Kidney (tissue), 14 donors: ENCODE measurements around the gene AKAP4. TPM values are rescaled to one million over a fixed set of nuclear protein-coding genes. Genes with fewer than 3 reads are reported as not detected.

ENCODE experiments used
- DNase-seq, 5 donors: peaks; one replicate each; pipeline ENCODE4 v3.0.0-alpha.2; 2013 to 2020
- FAIRE-seq: peaks from 2 replicates; lab custom pipeline; 2012; peaks lifted over from hg19 to GRCh38; lab: Jason Lieb, UNC
- H3K27ac ChIP-seq, 2 donors: one replicate each; pipeline ENCODE4 v1.7.0; 2013; ENCODE audit warnings: low read depth in 2 of 2, low read length in 2 of 2, inconsistent platforms in 1 of 2
- H3K27me3 ChIP-seq: one replicate; pipeline ENCODE4 v1.7.1; 2013; ENCODE audit warnings: low read length, inconsistent platforms; ENCODE audit not compliant: control insufficient read depth, insufficient read depth
- H3K36me3 ChIP-seq, 3 donors: one replicate each; pipeline versions ENCODE4 v1.7.0 to v1.7.1; 2013; ENCODE audit warnings: low read length in 3 of 3, control low read depth in 1 of 3, inconsistent platforms in 1 of 3; ENCODE audit not compliant: insufficient read depth in 3 of 3, control insufficient read depth in 2 of 3
- H3K4me1 ChIP-seq, 3 donors: one replicate each; pipeline versions ENCODE4 v1.7.0 to v1.7.1; 2013; ENCODE audit warnings: low read length in 3 of 3, inconsistent platforms in 1 of 3, low read depth in 1 of 3; ENCODE audit not compliant: control insufficient read depth in 2 of 3, insufficient read depth in 2 of 3
- H3K4me3 ChIP-seq, 3 donors: one replicate each; pipeline versions ENCODE4 v1.7.0 to v1.8.1; 2013; ENCODE audit warnings: low read length in 3 of 3, control low read depth in 1 of 3, inconsistent platforms in 1 of 3
- H3K9ac ChIP-seq, 3 donors: one replicate each; pipeline versions ENCODE4 v1.7.0 to v1.7.1; 2013; ENCODE audit warnings: low read length in 3 of 3, control low read depth in 1 of 3, inconsistent platforms in 1 of 3
- H3K9me3 ChIP-seq, 3 donors: one replicate each; pipeline versions ENCODE4 v1.7.0 to v1.7.1; 2013; ENCODE audit warnings: low read length in 3 of 3, control low read depth in 1 of 3, inconsistent platforms in 1 of 3; ENCODE audit not compliant: control insufficient read depth in 2 of 3, insufficient read depth in 1 of 3
- intact Hi-C: fragments of 100-400 bp; cut with DNase I; formaldehyde crosslinking; loops from one replicate; pipeline ENCODE4 v1.11.1; 2022
- polyA plus RNA-seq: library from polyadenylated mRNA; stranded (reverse); fragments of 350-450 nt; fragmentation: Illumina TruSeq; extraction: RNeasy Lipid Tissue Mini Kit (QIAGEN cat#74804); gene quantifications from one replicate; pipeline ENCODE4 v1.2.3, GENCODE V29; 2014; ENCODE audit warnings: low read depth, low replicate concordance; ENCODE audit not compliant: insufficient read depth
- total RNA-seq: library from RNA; stranded (reverse); fragmentation: NEBNext Ultra II Directional; extraction: Animal tissue kit (Norgen Biotek cat#: 25700); gene quantifications from one replicate; pipeline ENCODE4 v1.2.1, GENCODE V29; 2021
- TF ChIP-seq, protein P1 (sequence below): IDR thresholded peaks from 3 replicates; pipeline ENCODE4 v1.5.1; 2012; ENCODE audit warnings: mild to moderate bottlenecking, moderate library complexity, borderline replicate concordance; ENCODE audit not compliant: insufficient read depth; ENCODE audit errors: extremely low read depth
- donor health status: control.
- donor health status: control.
- donor health status: control.
- donor health status: control.
- donor health status: control.
- donor health status: DM: yes; HTN: yes; CAD: no.
- donor health status: Normal renal cell carcinoma (clear cell type).

The AKAP4 gene
- total and polyA plus RNA-seq, 2 donors from 2014 or later: not detected

DNA sequence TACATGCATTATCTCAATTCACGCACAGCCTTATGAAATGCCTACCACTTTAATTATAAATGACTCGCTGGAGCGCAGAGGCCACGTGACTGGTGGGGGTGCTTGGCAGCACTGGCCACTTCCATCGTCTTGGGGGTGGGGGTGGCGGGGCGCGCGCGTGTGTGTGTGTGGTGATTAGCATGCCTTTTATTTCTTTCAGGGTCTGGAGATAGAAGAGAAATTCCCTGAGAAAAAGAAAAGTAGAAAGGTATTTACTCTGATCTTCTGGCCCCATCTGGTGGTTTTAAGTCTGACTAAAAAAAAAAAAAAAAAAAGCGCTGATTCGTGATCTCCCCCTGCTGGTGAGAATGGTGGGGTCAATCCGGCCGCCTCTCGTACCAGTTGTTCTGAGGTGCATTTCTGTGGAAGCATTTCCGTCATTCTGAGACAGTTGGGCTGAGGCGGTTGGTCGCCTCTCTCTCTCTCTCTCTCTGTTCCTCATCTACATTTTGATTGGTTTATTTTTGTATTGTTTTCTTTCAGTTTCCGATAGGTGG, 3.6 kb upstream of the AKAP4 start, which contains the start of gene CCNB3:
Gene CCNB3 (plus strand): TSS at position 402 of the 536 bp plus-strand sequence. CDS start 80,399 bp downstream, outside the sequence.
- peak within 1 kb of the TSS; percentile 34 to 45 (median 43) for H3K4me3 ChIP-seq
- peak; percentile 74 to 90 (median 78) for DNase-seq
- intact Hi-C loops: no loop called here
- H3K4me1 ChIP-seq: peaks cover 0 to 2% (median 0%) of the 10 kb centered on the region in 3 donors
- H3K27me3 ChIP-seq: no peaks in the 10 kb centered on the region
- no peak within 1 kb of the TSS for H3K27ac ChIP-seq
- H3K9me3 ChIP-seq: no peaks in the 10 kb centered on the region
- TF ChIP-seq, protein P1, sequence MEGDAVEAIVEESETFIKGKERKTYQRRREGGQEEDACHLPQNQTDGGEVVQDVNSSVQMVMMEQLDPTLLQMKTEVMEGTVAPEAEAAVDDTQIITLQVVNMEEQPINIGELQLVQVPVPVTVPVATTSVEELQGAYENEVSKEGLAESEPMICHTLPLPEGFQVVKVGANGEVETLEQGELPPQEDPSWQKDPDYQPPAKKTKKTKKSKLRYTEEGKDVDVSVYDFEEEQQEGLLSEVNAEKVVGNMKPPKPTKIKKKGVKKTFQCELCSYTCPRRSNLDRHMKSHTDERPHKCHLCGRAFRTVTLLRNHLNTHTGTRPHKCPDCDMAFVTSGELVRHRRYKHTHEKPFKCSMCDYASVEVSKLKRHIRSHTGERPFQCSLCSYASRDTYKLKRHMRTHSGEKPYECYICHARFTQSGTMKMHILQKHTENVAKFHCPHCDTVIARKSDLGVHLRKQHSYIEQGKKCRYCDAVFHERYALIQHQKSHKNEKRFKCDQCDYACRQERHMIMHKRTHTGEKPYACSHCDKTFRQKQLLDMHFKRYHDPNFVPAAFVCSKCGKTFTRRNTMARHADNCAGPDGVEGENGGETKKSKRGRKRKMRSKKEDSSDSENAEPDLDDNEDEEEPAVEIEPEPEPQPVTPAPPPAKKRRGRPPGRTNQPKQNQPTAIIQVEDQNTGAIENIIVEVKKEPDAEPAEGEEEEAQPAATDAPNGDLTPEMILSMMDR: peak; percentile 62
- peak within 1 kb of the TSS in 1 of 3 donors; percentile 36 for H3K9ac ChIP-seq
- no peaks in the 10 kb centered on the region for H3K36me3 ChIP-seq
- FAIRE-seq: peak; percentile 93

DNA sequence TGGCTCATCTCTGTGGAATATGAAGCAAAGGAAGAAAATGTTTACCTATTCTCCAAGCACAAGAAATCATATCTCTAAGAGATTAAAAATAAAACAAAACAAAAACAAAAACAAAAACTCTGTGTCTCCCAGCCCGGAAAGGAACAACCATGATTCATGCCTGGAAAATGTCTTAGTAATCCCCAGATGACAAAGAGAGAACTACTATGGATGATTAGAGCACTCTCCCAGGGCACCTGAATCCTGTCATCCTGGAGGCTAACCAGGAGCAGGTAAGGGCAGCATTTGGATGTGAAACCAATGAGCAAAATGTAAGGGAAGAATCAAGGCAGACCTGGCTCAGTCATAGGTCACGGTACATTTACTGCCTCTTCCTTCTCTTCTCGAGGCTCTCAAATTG, 1.7 kb upstream of the AKAP4 start:
- FAIRE-seq: peak; percentile 15

DNA sequence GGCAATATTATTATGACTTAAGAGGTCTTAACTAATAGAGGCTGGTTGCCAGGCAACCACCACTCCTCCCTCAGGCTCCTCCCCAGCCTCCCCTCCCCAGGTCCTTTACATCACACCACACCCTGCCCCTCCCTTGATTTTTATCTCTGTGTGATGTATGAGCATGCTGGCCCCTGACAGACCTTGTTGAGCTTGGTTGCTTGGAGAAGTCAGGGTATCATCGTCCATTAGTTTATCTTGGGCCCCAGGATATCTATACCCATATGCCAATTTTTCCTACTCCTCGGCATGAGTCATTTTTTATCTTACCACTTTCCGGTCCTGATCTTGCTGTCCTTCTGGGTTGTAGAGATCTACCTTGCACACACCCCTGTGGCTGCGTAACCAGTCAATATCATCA, 2.5 kb downstream of the AKAP4 start:
- no peaks in the 10 kb centered on the region for H3K27me3 ChIP-seq
- DNase-seq: no peak

More for the DNA sequence above, 1.7 kb upstream of the AKAP4 start:
- peaks cover 0 to 2% (median 0%) of the 10 kb centered on the region in 3 donors for H3K4me1 ChIP-seq
- no peak overlapping the region for H3K9ac ChIP-seq
- H3K4me3 ChIP-seq: no peak overlapping the region
- DNase-seq: no peak
- H3K27ac ChIP-seq: no peak overlapping the region
- intact Hi-C loops: no loop called here
- H3K27me3 ChIP-seq: no peaks in the 10 kb centered on the region
- H3K9me3 ChIP-seq: no peaks in the 10 kb centered on the region
- H3K36me3 ChIP-seq: no peaks in the 10 kb centered on the region
- TF ChIP-seq, protein P1: no peak

More for the DNA sequence above, 2.5 kb downstream of the AKAP4 start:
- H3K4me3 ChIP-seq: no peak overlapping the region
- no peak overlapping the region for H3K27ac ChIP-seq
- H3K4me1 ChIP-seq: peaks cover 0 to 2% (median 0%) of the 10 kb centered on the region in 3 donors
- intact Hi-C loops: no loop called here
- H3K9me3 ChIP-seq: no peaks in the 10 kb centered on the region
- no peaks in the 10 kb centered on the region for H3K36me3 ChIP-seq
- FAIRE-seq: no peak
- no peak overlapping the region for H3K9ac ChIP-seq
- TF ChIP-seq, protein P1: no peak
